OCI-LY7 (cell line): ENCODE measurements around the gene KSR1. TPM values are rescaled to one million over a fixed set of nuclear protein-coding genes. Genes with fewer than 3 reads are reported as not detected.
"Not testable (repeated sequence)": the region's sequence is repeated elsewhere in the genome, so short reads cannot be mapped to it uniquely, and the experiment has no call there.

Experiments used
- BruUV-seq: library from RNA; stranded (reverse); fragments of 400-500 nt; replicated peaks from 2 replicates; lab custom pipeline; 2021; lab: Mats Ljungman, UMichigan
- CTCF ChIA-PET: fragments of 300-600 bp; sonication (Branson Sonifier 250); formaldehyde crosslinking; loops from one replicate; lab custom pipeline; 2022; ENCODE audit warnings: antibody characterized with exemption; ENCODE audit not compliant: unreplicated experiment; lab: Charles Lee
- POLR2A ChIA-PET: fragments of 300-600 bp; sonication (Branson Sonifier 250); formaldehyde crosslinking; loops from one replicate; lab custom pipeline; 2022; ENCODE audit warnings: antibody characterized with exemption; lab: Charles Lee
- DNase-seq: peaks from one replicate; pipeline ENCODE4 v3.0.0-alpha.2; 2015; ENCODE audit warnings: low spot score
- H2AFZ ChIP-seq: fragments of 200-600 bp; sonication (generic), shearing (Covaris generic); 2 replicates; pipeline ENCODE4 v1.6.1; 2014; ENCODE audit warnings: mild to moderate bottlenecking, antibody characterized with exemption, low read length, moderate library complexity
- H3K27ac ChIP-seq: fragments of 200-600 bp; sonication (generic); 2 replicates; pipeline ENCODE4 v1.5.1; 2014; ENCODE audit warnings: mixed run types, low read depth, mild to moderate bottlenecking, moderate library complexity, low read length, inconsistent platforms; ENCODE audit not compliant: poor library complexity, severe bottlenecking
- H3K36me3 ChIP-seq: fragments of 200-600 bp; sonication (generic); 2 replicates; pipeline ENCODE4 v1.6.1; 2014; ENCODE audit warnings: mild to moderate bottlenecking, antibody characterized with exemption, low read length, moderate library complexity, mixed read lengths; ENCODE audit not compliant: insufficient read depth
- H3K4me1 ChIP-seq: fragments of 200-600 bp; sonication (generic); 2 replicates; pipeline ENCODE4 v1.5.1; 2014; ENCODE audit warnings: mild to moderate bottlenecking, low read length; ENCODE audit not compliant: insufficient read depth, poor library complexity, severe bottlenecking
- H3K4me2 ChIP-seq: fragments of 200-600 bp; sonication (generic); 2 replicates; pipeline ENCODE4 v1.6.1; 2014; ENCODE audit warnings: mild to moderate bottlenecking, low read length
- H3K4me3 ChIP-seq: fragments of 200-600 bp; sonication (generic); 2 replicates; pipeline ENCODE4 v1.5.1; 2014; ENCODE audit warnings: mild to moderate bottlenecking, low read depth, low read length; ENCODE audit not compliant: poor library complexity, severe bottlenecking
- H3K79me2 ChIP-seq: fragments of 200-600 bp; sonication (generic); 2 replicates; pipeline ENCODE4 v1.6.1; 2016; ENCODE audit warnings: low read depth, mild to moderate bottlenecking, low read length, moderate library complexity, mixed read lengths; ENCODE audit not compliant: insufficient read depth
- H3K9me2 ChIP-seq: fragments of 200-600 bp; sonication (generic); 2 replicates; pipeline ENCODE4 v1.6.1; 2016; ENCODE audit warnings: mild to moderate bottlenecking, low read length, mixed read lengths; ENCODE audit not compliant: insufficient read depth
- H3K9me3 ChIP-seq: fragments of 200-600 bp; sonication (generic); 2 replicates; pipeline ENCODE4 v1.6.1; 2014; ENCODE audit warnings: mild to moderate bottlenecking, mixed run types, low read length, mixed read lengths
- H4K20me1 ChIP-seq: fragments of 200-600 bp; sonication (generic); 2 replicates; pipeline ENCODE4 v1.6.1; 2014; ENCODE audit warnings: mild to moderate bottlenecking, antibody characterized with exemption, low read length, moderate library complexity, mixed read lengths; ENCODE audit not compliant: insufficient read depth
- EZH2phosphoT487 ChIP-seq: fragments of 200-600 bp; sonication (generic); IDR thresholded peaks from 2 replicates; pipeline ENCODE4 v1.6.1; 2018; ENCODE audit warnings: low read depth, borderline replicate concordance, mild to moderate bottlenecking, mixed run types, antibody characterized with exemption, low read length, moderate library complexity, mixed read lengths
- intact Hi-C: fragments of 100-400 bp; cut with micrococcal nuclease; formaldehyde crosslinking; loops from one replicate; pipeline ENCODE4 v1.10.0; 2022; ENCODE audit not compliant: unreplicated experiment
- total RNA-seq, 2 experiments: library from RNA; depleted of rRNA in 1 of 2; stranded (reverse); fragments of >200 nt in 1 of 2; shearing (Covaris generic) in 1 of 2; gene quantifications; 2 replicates each; pipeline ENCODE4 v1.2.3, GENCODE V29; 2014 to 2022
- TF ChIP-seq, protein P1 (sequence below): fragments of 200-600 bp; sonication (generic); conservative IDR thresholded peaks from 2 replicates; pipeline ENCODE4 v1.5.1; 2014; ENCODE audit warnings: mild to moderate bottlenecking, antibody characterized with exemption, low read length, moderate library complexity, mixed read lengths

The KSR1 gene
- total RNA-seq, 2 experiments from 2014 or later: 2.2 to 4.1 TPM

- Histone ChIP-seq H4K20me1 (no peaks in the 10 kb centered on the region), H3K4me3 (no peak overlapping the region), H2AFZ (no peak overlapping the region), H3K79me2 (no peaks in the 10 kb centered on the region), H3K4me2 (no peak overlapping the region), H3K27ac (no peak overlapping the region), H3K4me1 (no peaks in the 10 kb centered on the region), H3K36me3 (no peaks in the 10 kb centered on the region), H3K9me3 (no peaks in the 10 kb centered on the region), H3K9me2 (no peaks in the 10 kb centered on the region)
- no TSS peak for BruUV-seq
- no peak for DNase-seq
- ChIA-PET POLR2A (no interaction called here), CTCF (no interaction called here)
- TF ChIP-seq, protein P1, sequence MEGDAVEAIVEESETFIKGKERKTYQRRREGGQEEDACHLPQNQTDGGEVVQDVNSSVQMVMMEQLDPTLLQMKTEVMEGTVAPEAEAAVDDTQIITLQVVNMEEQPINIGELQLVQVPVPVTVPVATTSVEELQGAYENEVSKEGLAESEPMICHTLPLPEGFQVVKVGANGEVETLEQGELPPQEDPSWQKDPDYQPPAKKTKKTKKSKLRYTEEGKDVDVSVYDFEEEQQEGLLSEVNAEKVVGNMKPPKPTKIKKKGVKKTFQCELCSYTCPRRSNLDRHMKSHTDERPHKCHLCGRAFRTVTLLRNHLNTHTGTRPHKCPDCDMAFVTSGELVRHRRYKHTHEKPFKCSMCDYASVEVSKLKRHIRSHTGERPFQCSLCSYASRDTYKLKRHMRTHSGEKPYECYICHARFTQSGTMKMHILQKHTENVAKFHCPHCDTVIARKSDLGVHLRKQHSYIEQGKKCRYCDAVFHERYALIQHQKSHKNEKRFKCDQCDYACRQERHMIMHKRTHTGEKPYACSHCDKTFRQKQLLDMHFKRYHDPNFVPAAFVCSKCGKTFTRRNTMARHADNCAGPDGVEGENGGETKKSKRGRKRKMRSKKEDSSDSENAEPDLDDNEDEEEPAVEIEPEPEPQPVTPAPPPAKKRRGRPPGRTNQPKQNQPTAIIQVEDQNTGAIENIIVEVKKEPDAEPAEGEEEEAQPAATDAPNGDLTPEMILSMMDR: no peak
- no peak for TF ChIP-seq EZH2phosphoT487
- intact Hi-C loops: no loop called here
These were observed 190.0 kb downstream of the KSR1 start for GRCh38 chr17:27646232-27646631.

- no peak for DNase-seq
- no peak overlapping the region for H3K27ac ChIP-seq
- H4K20me1 ChIP-seq: no peaks in the 10 kb centered on the region
- H3K9me2 ChIP-seq: no peaks in the 10 kb centered on the region
- H3K36me3 ChIP-seq: no peaks in the 10 kb centered on the region
- no peak overlapping the region for H3K4me2 ChIP-seq
- H2AFZ ChIP-seq: no peak overlapping the region
- H3K4me3 ChIP-seq: no peak overlapping the region
- TF ChIP-seq, protein P1: no peak
- TF ChIP-seq EZH2phosphoT487: no peak
- POLR2A ChIA-PET: interaction anchor here (0.6 kb wide), 1 partner anchor 381 kb away, joined by 3 read pairs; no protein-coding TSS in a partner anchor
- CTCF ChIA-PET: no interaction called here
- BruUV-seq: no TSS peak
- intact Hi-C loops: no loop called here
- H3K79me2 ChIP-seq: no peaks in the 10 kb centered on the region
- no peaks in the 10 kb centered on the region for H3K9me3 ChIP-seq
- H3K4me1 ChIP-seq: no peaks in the 10 kb centered on the region
These were observed 191.5 kb downstream of the KSR1 start for GRCh38 chr17:27647765-27648164.

GRCh38 chr17:27649111-27649571 is 192.9 kb downstream of the KSR1 start:
- H3K27ac ChIP-seq, H4K20me1 ChIP-seq, intact Hi-C loops, H3K79me2 ChIP-seq, DNase-seq, H3K4me1 ChIP-seq, BruUV-seq, H3K9me3 ChIP-seq, H3K4me3 ChIP-seq, POLR2A ChIA-PET, H3K36me3 ChIP-seq, CTCF ChIA-PET, H3K4me2 ChIP-seq, H3K9me2 ChIP-seq, H2AFZ ChIP-seq: not testable (repeated sequence)
